GM10248 (cell line): Measurements from ENCODE around the gene SFT2D3.

Source experiments
- CTCF ChIA-PET: fragments of 300-600 bp; sonication (Branson Sonifier 250); formaldehyde crosslinking; extraction: SDS; loops from one replicate; lab custom pipeline; 2021; ENCODE audit warnings: antibody characterized with exemption; lab: Yijun Ruan, JAX
- POLR2A ChIA-PET: fragments of 350-650 bp; sonication (Branson Sonifier 250); formaldehyde crosslinking; extraction: SDS; loops from one replicate; lab custom pipeline; 2020; ENCODE audit warnings: antibody characterized with exemption; lab: Yijun Ruan, JAX
- DNase-seq: peaks from one replicate; pipeline ENCODE4 v3.0.0; 2012; ENCODE audit errors: extremely low spot score
- CTCF ChIP-seq: IDR thresholded peaks from 2 replicates; pipeline ENCODE4 v1.5.1; 2012; ENCODE audit warnings: mild to moderate bottlenecking, low read depth; ENCODE audit errors: extremely low read depth, missing control alignments, control extremely low read depth

The SFT2D3 gene

GRCh38 chr2:127664065-127664894, 37.0 kb upstream of the SFT2D3 start:
- TF ChIP-seq CTCF = no peak
- CTCF ChIA-PET = interaction anchor here (1.0 to 1.2 kb wide), 2 partner anchors 12 to 14 kb away, joined by 3 to 4 read pairs; no protein-coding TSS in a partner anchor

GRCh38 chr2:127664895-127665225, 36.4 kb upstream of the SFT2D3 start:
- ChIA-PET CTCF (interaction anchor here (1.0 kb wide), 1 partner anchor 15 kb away, joined by 3 read pairs; no protein-coding TSS in a partner anchor), POLR2A (no interaction called here)
- no peak for TF ChIP-seq CTCF
- no peak for DNase-seq

More at GRCh38 chr2:127664065-127664894, 37.0 kb upstream of the SFT2D3 start:
- POLR2A ChIA-PET = no interaction called here
- DNase-seq = no peak

GRCh38 chr2:127665267-127665893, 35.9 kb upstream of the SFT2D3 start:
- DNase-seq = no peak
- POLR2A ChIA-PET = no interaction called here
- CTCF ChIA-PET = no interaction called here
- no peak for TF ChIP-seq CTCF

GRCh38 chr2:127669056-127669455, 32.2 kb upstream of the SFT2D3 start:
- ChIA-PET POLR2A (no interaction called here), CTCF (no interaction called here)
- DNase-seq = no peak
- no peak for TF ChIP-seq CTCF

- no peak for DNase-seq
- ChIA-PET POLR2A (no interaction called here), CTCF (interaction anchor here (0.9 kb wide), 1 partner anchor 79 kb away, joined by 3 read pairs; no protein-coding TSS in a partner anchor)
- no peak for TF ChIP-seq CTCF
Measured at GRCh38 chr2:127670055-127670956, 31.0 kb upstream of the SFT2D3 start.

GRCh38 chr2:127670957-127671290, 30.4 kb upstream of the SFT2D3 start:
- ChIA-PET POLR2A (no interaction called here), CTCF (no interaction called here)
- DNase-seq = no peak
- TF ChIP-seq CTCF = no peak
